GM23248 (cell line): ENCODE data around the gene GCKR. TPM values are rescaled to one million over a fixed set of nuclear protein-coding genes. Genes with fewer than 3 reads are reported as not detected.
A peak's percentile ranks its signal among the peaks of the same experiment; 100 is the strongest.

ENCODE experiments used
- DNase-seq: peaks from one replicate; pipeline ENCODE4 v3.0.0-alpha.2; 2015
- H2AFZ ChIP-seq: fragments of 200-600 bp; sonication (generic); 2 replicates; pipeline ENCODE4 v1.6.1; 2016; ENCODE audit warnings: antibody characterized with exemption
- H3F3A ChIP-seq: fragments of 200-600 bp; sonication (generic); 2 replicates; pipeline ENCODE4 v1.6.1; 2016; ENCODE audit warnings: mild to moderate bottlenecking, antibody characterized with exemption, mixed run types; ENCODE audit not compliant: insufficient read depth
- H3K27ac ChIP-seq: fragments of 200-600 bp; sonication (generic); 2 replicates; pipeline ENCODE4 v1.5.1; 2016; ENCODE audit warnings: mild to moderate bottlenecking
- H3K27me3 ChIP-seq: fragments of 200-600 bp; sonication (generic); replicated peaks from 2 replicates; pipeline ENCODE4 v1.6.1; 2016; ENCODE audit warnings: mild to moderate bottlenecking; ENCODE audit not compliant: insufficient read depth
- H3K36me3 ChIP-seq: fragments of 200-600 bp; sonication (generic); 2 replicates; pipeline ENCODE4 v1.6.1; 2016; ENCODE audit warnings: low read depth, mild to moderate bottlenecking
- H3K4me1 ChIP-seq: fragments of 200-600 bp; sonication (generic); 2 replicates; pipeline ENCODE4 v1.6.1; 2016; ENCODE audit warnings: mild to moderate bottlenecking; ENCODE audit not compliant: insufficient read depth
- H3K4me2 ChIP-seq: fragments of 200-600 bp; sonication (generic); one replicate; pipeline ENCODE4 v1.6.1; 2016; ENCODE audit warnings: mild to moderate bottlenecking; ENCODE audit not compliant: unreplicated experiment
- H3K4me3 ChIP-seq: fragments of 200-600 bp; sonication (generic); 2 replicates; pipeline ENCODE4 v1.5.1; 2016; ENCODE audit warnings: mild to moderate bottlenecking
- H3K79me2 ChIP-seq: fragments of 200-600 bp; sonication (generic); 2 replicates; pipeline ENCODE4 v1.6.1; 2016; ENCODE audit warnings: mild to moderate bottlenecking; ENCODE audit not compliant: insufficient read depth
- H3K9ac ChIP-seq: fragments of 200-600 bp; sonication (generic); 2 replicates; pipeline ENCODE4 v1.6.1; 2016; ENCODE audit warnings: mild to moderate bottlenecking
- H3K9me2 ChIP-seq: fragments of 200-600 bp; sonication (generic); 2 replicates; pipeline ENCODE4 v1.6.1; 2016; ENCODE audit warnings: mixed run types, mild to moderate bottlenecking, moderate library complexity; ENCODE audit not compliant: insufficient read depth
- H3K9me3 ChIP-seq: fragments of 200-600 bp; sonication (generic); one replicate; pipeline ENCODE4 v1.6.1; 2017; ENCODE audit warnings: low read depth
- H4K20me1 ChIP-seq: fragments of 200-600 bp; sonication (generic); 2 replicates; pipeline ENCODE4 v1.6.0; 2016; ENCODE audit not compliant: insufficient read depth
- EZH2 ChIP-seq: fragments of 200-600 bp; sonication (generic); IDR thresholded peaks from 2 replicates; pipeline ENCODE4 v1.6.1; 2018; ENCODE audit warnings: antibody characterized with exemption, mild to moderate bottlenecking; ENCODE audit not compliant: insufficient read depth, poor library complexity, severe bottlenecking
- EZH2phosphoT487 ChIP-seq: fragments of 200-600 bp; sonication (generic); IDR thresholded peaks from 2 replicates; pipeline ENCODE4 v1.6.1; 2018; ENCODE audit warnings: antibody characterized with exemption, moderate library complexity, mild to moderate bottlenecking, low read depth; ENCODE audit not compliant: insufficient read depth
- WGBS, 2 experiments: methylation state at CpG; one replicate each; pipeline ENCODE4 v1.1.6; 2015 to 2017; ENCODE audit warnings: low lambda C conversion rate in 2 of 2, low coverage in 1 of 2; ENCODE audit errors: missing lambda C conversion rate in 2 of 2; 5-methylcytosine and 5-hydroxymethylcytosine counted together
- in situ Hi-C: fragments of 300-500 bp; cut with MboI; formaldehyde crosslinking; loops from 2 replicates; pipeline ENCODE4 v1.15.0; 2020
- polyA plus RNA-seq: library from polyadenylated mRNA; unstranded; fragments of >200 nt; fragmentation: Nextera tagmentation; extraction: Ambion mirVana; gene quantifications from 2 replicates; pipeline ENCODE4 v1.2.1, GENCODE V29; 2016
- total RNA-seq: library from RNA; depleted of rRNA; stranded (reverse); fragments of >200 nt; shearing (Covaris generic); gene quantifications from 2 replicates; pipeline ENCODE4 v1.2.3, GENCODE V29; 2014

Gene GCKR
- total and polyA plus RNA-seq, 2 experiments from 2014 or later, result 0.11 to 0.59 TPM

DNA sequence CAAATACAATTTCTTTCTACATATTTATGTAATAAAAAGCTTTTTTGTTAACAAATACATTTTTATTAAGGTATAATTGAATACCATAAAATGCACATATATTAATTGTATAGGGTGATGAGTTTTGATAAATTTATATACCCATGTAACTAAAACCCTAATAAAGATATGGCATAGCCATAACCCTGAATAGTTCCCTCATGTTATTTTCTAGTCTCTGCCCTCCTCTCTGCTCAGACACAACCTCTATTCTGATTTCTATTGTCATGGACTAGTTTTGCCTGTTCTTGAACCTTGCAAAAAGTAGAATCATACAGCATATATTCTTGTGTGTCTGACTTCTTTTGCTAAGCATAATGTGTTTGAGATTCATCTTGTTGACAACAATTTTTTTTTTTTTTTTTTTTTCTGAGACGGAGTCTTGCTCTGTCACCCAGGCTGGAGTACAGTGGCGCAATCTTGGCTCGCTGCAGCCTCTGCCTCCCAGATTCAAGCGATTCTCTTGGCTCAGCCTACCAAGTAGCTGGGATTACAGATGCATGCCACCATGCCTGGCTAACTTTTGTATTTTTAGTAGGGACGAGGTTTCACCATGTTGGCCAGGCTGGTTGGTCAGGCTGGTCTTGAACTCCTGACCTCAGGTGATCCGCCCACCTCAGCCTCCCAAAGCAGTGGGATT is 47.6 kb downstream of the GCKR start:
- Histone ChIP-seq H3K36me3 (no peaks in the 10 kb centered on the region), H3K4me1 (peaks cover 5% of the 10 kb centered on the region), H3K27me3 (no peaks in the 10 kb centered on the region), H3K27ac (no peak overlapping the region), H3K4me2 (no peak overlapping the region), H3K79me2 (no peaks in the 10 kb centered on the region), H3K4me3 (no peak overlapping the region), H3K9ac (no peak overlapping the region), H3K9me2 (no peaks in the 10 kb centered on the region), H2AFZ (no peak overlapping the region), H3F3A (peaks cover 14% of the 10 kb centered on the region), H4K20me1 (no peaks in the 10 kb centered on the region), H3K9me3 (no peaks in the 10 kb centered on the region)
- 51 to 63% methylated on average over 5 to 6 of the region's 6 CpGs for WGBS, 2 experiments
- in situ Hi-C loops, result no loop called here
- no peak for TF ChIP-seq EZH2
- no peak for TF ChIP-seq EZH2phosphoT487
- DNase-seq, result no peak

DNA sequence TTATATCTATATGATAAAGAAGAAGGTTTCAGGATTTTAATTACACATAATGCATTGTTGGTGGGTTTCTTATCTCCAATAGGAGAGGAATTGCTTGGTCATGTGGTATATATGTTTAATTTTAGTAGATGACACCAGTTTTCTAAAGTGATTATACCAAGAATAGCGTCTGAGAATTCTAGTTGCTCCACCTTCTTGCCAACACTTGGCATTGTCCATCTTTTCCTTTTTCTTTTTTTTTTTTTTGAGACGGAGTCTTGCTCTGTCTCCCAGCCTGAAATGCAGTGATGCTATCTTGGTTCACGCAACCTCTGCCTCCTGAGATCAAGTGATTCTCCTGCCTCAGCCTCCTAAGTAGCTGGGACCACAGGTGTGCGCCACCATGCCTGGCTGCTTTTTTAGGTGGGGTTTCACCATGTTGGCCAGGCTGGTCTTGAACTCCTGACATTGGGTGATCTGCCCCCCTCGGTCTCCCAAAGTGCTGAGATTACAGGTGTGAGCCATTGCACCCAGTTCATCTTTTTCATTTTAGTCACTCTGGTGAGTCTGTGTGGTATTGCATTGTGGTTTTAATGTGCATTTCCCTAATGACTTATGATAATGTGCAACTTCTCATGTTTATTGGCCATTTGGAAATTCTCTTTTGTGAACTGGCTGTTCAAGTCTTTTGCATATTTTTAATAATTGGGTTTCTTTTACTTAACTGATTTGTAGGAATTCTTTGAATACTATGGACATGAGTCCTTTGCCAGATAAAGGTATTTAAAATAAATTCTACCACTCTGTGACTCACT is 48.9 kb downstream of the GCKR start:
- Histone ChIP-seq H3K79me2 (no peaks in the 10 kb centered on the region), H3K9ac (no peak overlapping the region), H3K4me3 (no peak overlapping the region), H3K27ac (peak overlapping the region; percentile 7; the same call in 1 of the 2 replicates), H3K9me3 (no peaks in the 10 kb centered on the region), H3K4me1 (peaks cover 5% of the 10 kb centered on the region), H3K27me3 (no peaks in the 10 kb centered on the region), H3K9me2 (no peaks in the 10 kb centered on the region), H3F3A (peaks cover 14% of the 10 kb centered on the region), H3K4me2 (no peak overlapping the region), H3K36me3 (no peaks in the 10 kb centered on the region), H4K20me1 (no peaks in the 10 kb centered on the region), H2AFZ (no peak overlapping the region)
- 55 to 65% methylated on average over 5 of the region's 5 CpGs for WGBS, 2 experiments
- in situ Hi-C loops, result no loop called here
- TF ChIP-seq EZH2 (no peak), EZH2phosphoT487 (0 out of 2 replicates have a peak, but pooled peaks have one; percentile 36)
- peak; percentile 74 for DNase-seq

DNA sequence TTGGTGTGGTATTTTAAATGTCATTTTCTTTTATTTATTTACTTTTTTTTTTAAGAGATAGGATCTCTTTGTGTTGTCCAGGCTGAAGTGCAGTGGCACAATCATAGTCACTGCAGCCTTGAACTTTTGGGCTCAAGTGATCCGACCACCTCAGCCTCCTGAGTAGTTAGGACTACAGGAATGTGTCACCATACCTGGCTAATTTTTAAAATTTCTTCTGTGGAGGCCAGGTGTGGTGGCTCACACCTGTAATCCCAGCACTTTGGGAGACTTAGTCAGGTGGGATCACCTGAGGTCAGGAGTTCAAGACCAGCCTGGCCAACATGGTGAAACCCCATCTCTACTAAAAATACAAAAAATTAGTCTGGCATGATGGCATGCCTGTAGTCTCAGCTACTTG is 52.7 kb downstream of the GCKR start:
- H3K79me2 ChIP-seq, result no peaks in the 10 kb centered on the region
- H3K4me1 ChIP-seq, result peaks cover 5% of the 10 kb centered on the region
- H3K4me2 ChIP-seq, result no peak overlapping the region
- no peak overlapping the region for H3K4me3 ChIP-seq
- in situ Hi-C loops, result no loop called here
- no peaks in the 10 kb centered on the region for H3K9me3 ChIP-seq
- no peak overlapping the region for H3K27ac ChIP-seq
- no peak overlapping the region for H3K9ac ChIP-seq
- no peak overlapping the region for H2AFZ ChIP-seq
- TF ChIP-seq EZH2phosphoT487 (no peak), EZH2 (no peak)
- peaks cover 14% of the 10 kb centered on the region for H3F3A ChIP-seq
- H3K36me3 ChIP-seq, result no peaks in the 10 kb centered on the region
- WGBS, 2 experiments, result 47 to 50% methylated on average over 1 of the region's 1 CpG
- DNase-seq, result no peak
- no peaks in the 10 kb centered on the region for H3K9me2 ChIP-seq
- no peaks in the 10 kb centered on the region for H4K20me1 ChIP-seq
- H3K27me3 ChIP-seq, result 0 out of 2 replicates have a peak, but pooled peaks cover 5% of the 10 kb centered on the region

DNA sequence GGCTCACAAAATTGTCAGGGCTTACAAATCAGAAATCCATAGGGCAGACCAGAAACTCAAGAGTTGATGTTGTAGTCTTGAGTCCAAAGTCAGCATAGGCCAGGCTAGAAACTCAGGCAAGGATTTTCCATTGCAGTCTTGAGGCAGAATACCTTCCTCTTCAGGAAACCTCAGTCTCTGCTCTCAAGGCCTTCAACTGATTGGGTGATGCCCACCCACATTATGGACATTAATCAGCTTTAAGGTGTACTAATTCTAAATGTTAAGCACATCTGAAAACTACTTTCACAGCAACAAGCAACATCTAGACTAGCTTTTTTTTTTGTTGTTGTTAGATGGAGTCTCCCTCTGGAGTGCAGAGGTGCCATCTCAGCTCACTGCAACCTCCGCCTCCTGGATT is 54.9 kb downstream of the GCKR start:
- in situ Hi-C loops, result no loop called here
- Histone ChIP-seq H3K27ac (no peak overlapping the region), H3K4me1 (no peaks in the 10 kb centered on the region), H4K20me1 (no peaks in the 10 kb centered on the region), H3K4me2 (no peak overlapping the region), H3K9me2 (no peaks in the 10 kb centered on the region), H3K27me3 (0 out of 2 replicates have a peak, but pooled peaks cover 5% of the 10 kb centered on the region), H3K4me3 (no peak overlapping the region), H2AFZ (no peak overlapping the region), H3F3A (0 out of 2 replicates have a peak, but pooled peaks cover under 1% of the 10 kb centered on the region), H3K79me2 (no peaks in the 10 kb centered on the region), H3K9me3 (no peaks in the 10 kb centered on the region), H3K36me3 (no peaks in the 10 kb centered on the region), H3K9ac (no peak overlapping the region)
- no peak for DNase-seq
- TF ChIP-seq EZH2phosphoT487 (no peak), EZH2 (no peak)
- WGBS, 2 experiments, result 79 to 80% methylated on average over 1 of the region's 1 CpG
